ENCODE measurements around the gene PTPRM.

DNA sequence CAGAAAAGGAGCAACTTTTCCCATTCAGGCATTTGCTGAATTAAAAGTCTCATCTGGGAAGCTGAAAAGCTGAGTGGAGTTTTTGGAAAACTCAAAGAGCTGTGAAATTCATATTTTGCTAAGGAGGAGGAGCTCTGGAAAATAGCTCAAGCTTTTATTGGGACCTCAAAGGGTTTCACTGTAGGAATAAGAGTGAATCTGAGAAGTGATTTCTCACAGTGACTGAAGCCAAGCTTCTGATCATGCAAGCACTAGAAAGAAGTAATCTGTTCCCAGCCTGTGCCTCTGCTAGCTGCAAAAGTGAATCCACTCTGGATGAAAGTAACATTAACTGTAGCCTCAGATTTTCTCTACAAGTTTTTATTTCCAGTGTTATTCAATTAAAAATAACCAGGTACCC, 283.3 kb downstream of the PTPRM start:
- TF ChIP-seq, protein P1, sequence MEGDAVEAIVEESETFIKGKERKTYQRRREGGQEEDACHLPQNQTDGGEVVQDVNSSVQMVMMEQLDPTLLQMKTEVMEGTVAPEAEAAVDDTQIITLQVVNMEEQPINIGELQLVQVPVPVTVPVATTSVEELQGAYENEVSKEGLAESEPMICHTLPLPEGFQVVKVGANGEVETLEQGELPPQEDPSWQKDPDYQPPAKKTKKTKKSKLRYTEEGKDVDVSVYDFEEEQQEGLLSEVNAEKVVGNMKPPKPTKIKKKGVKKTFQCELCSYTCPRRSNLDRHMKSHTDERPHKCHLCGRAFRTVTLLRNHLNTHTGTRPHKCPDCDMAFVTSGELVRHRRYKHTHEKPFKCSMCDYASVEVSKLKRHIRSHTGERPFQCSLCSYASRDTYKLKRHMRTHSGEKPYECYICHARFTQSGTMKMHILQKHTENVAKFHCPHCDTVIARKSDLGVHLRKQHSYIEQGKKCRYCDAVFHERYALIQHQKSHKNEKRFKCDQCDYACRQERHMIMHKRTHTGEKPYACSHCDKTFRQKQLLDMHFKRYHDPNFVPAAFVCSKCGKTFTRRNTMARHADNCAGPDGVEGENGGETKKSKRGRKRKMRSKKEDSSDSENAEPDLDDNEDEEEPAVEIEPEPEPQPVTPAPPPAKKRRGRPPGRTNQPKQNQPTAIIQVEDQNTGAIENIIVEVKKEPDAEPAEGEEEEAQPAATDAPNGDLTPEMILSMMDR (IDR thresholded peaks at IDR 0.05) = no peak
- TF ChIP-seq EP300 (IDR thresholded peaks at IDR 0.05; ENCODE audit: borderline replicate concordance in 1 of 2, low read depth in 1 of 2, low read length in 1 of 2) (no peak), EZH2phosphoT487 (IDR thresholded peaks at IDR 0.05; ENCODE audit: borderline replicate concordance, low read depth) (no peak), TAF1 (IDR thresholded peaks at IDR 0.05; ENCODE audit: borderline replicate concordance, low read depth, low read length) (no peak), GABPA (IDR thresholded peaks at IDR 0.05; ENCODE audit: low read depth) (no peak), RFX5 (IDR thresholded peaks at IDR 0.05; ENCODE audit: low read length) (no peak), FOSL2 (IDR thresholded peaks at IDR 0.05; ENCODE audit: borderline replicate concordance, low read depth) (no peak), POLR2AphosphoS5 (IDR thresholded peaks at IDR 0.05; ENCODE audit: low read depth, low read length) (no peak), ELF1 (IDR thresholded peaks at IDR 0.05) (no peak)
- TF ChIP-seq, protein P2, sequence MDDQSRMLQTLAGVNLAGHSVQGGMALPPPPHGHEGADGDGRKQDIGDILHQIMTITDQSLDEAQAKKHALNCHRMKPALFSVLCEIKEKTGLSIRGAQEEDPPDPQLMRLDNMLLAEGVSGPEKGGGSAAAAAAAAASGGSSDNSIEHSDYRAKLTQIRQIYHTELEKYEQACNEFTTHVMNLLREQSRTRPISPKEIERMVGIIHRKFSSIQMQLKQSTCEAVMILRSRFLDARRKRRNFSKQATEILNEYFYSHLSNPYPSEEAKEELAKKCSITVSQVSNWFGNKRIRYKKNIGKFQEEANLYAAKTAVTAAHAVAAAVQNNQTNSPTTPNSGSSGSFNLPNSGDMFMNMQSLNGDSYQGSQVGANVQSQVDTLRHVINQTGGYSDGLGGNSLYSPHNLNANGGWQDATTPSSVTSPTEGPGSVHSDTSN (IDR thresholded peaks at IDR 0.05) = no peak
- TF ChIP-seq, protein P3, sequence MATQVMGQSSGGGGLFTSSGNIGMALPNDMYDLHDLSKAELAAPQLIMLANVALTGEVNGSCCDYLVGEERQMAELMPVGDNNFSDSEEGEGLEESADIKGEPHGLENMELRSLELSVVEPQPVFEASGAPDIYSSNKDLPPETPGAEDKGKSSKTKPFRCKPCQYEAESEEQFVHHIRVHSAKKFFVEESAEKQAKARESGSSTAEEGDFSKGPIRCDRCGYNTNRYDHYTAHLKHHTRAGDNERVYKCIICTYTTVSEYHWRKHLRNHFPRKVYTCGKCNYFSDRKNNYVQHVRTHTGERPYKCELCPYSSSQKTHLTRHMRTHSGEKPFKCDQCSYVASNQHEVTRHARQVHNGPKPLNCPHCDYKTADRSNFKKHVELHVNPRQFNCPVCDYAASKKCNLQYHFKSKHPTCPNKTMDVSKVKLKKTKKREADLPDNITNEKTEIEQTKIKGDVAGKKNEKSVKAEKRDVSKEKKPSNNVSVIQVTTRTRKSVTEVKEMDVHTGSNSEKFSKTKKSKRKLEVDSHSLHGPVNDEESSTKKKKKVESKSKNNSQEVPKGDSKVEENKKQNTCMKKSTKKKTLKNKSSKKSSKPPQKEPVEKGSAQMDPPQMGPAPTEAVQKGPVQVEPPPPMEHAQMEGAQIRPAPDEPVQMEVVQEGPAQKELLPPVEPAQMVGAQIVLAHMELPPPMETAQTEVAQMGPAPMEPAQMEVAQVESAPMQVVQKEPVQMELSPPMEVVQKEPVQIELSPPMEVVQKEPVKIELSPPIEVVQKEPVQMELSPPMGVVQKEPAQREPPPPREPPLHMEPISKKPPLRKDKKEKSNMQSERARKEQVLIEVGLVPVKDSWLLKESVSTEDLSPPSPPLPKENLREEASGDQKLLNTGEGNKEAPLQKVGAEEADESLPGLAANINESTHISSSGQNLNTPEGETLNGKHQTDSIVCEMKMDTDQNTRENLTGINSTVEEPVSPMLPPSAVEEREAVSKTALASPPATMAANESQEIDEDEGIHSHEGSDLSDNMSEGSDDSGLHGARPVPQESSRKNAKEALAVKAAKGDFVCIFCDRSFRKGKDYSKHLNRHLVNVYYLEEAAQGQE (IDR thresholded peaks at IDR 0.05; ENCODE audit: low read depth, low read length) = no peak
